Measurements from ENCODE around the gene EIF3L. TPM values are rescaled to one million over a fixed set of nuclear protein-coding genes. Genes with fewer than 3 reads are reported as not detected.
"Not testable (repeated sequence)": the region's sequence is repeated elsewhere in the genome, so short reads cannot be mapped to it uniquely, and the experiment has no call there.

EIF3L gene
- 652 and 748 TPM in 2 replicates for total RNA-seq (2014; rRNA removed; shearing (Covaris generic))

GRCh38 chr22:37849089-37849751 lies at the start of gene EIF3L:
Gene EIF3L (plus strand): TSS chr22:37849419. CDS start chr22:37849450, 31 bp downstream.
- peak; percentile 97 for DNase-seq
- Histone ChIP-seq H3K4me3 (ENCODE audit: insufficient read depth, low read depth, low read length) (peak within 1 kb of the TSS; percentile 87), H3K27me3 (ENCODE audit: control insufficient read depth, insufficient read depth, low read length) (no peaks in the 10 kb centered on the region), H3K36me3 (replicated peaks; ENCODE audit: control insufficient read depth, insufficient read depth, low read length) (peaks cover 26% of the 10 kb centered on the region)

- DNase-seq; H3K36me3 ChIP-seq (replicated peaks; ENCODE audit: control insufficient read depth, insufficient read depth, low read length); H3K4me3 ChIP-seq (ENCODE audit: insufficient read depth, low read depth, low read length): not testable (repeated sequence)
- H3K27me3 ChIP-seq (ENCODE audit: control insufficient read depth, insufficient read depth, low read length): peaks cover 23% of the 10 kb centered on the region
Observed at GRCh38 chr22:37799979-37800378, 49.2 kb upstream of the EIF3L start.

- no peak for DNase-seq
- no peaks in the 10 kb centered on the region for H3K36me3 ChIP-seq (replicated peaks; ENCODE audit: control insufficient read depth, insufficient read depth, low read length)
- H3K4me3 ChIP-seq (ENCODE audit: insufficient read depth, low read depth, low read length): peak overlapping the region; percentile 67
- H3K27me3 ChIP-seq (ENCODE audit: control insufficient read depth, insufficient read depth, low read length): peaks cover 40% of the 10 kb centered on the region
Observed at GRCh38 chr22:37801946-37802309, 47.3 kb upstream of the EIF3L start.

GRCh38 chr22:37802310-37803194 lies 46.7 kb upstream of the EIF3L start:
- peak; percentile 95 for DNase-seq
- no peaks in the 10 kb centered on the region for H3K36me3 ChIP-seq (replicated peaks; ENCODE audit: control insufficient read depth, insufficient read depth, low read length)
- H3K27me3 ChIP-seq (ENCODE audit: control insufficient read depth, insufficient read depth, low read length): peaks cover 40% of the 10 kb centered on the region
- H3K4me3 ChIP-seq (ENCODE audit: insufficient read depth, low read depth, low read length): peak overlapping the region; percentile 67

- no peaks in the 10 kb centered on the region for H3K36me3 ChIP-seq (replicated peaks; ENCODE audit: control insufficient read depth, insufficient read depth, low read length)
- DNase-seq: peak; percentile 88
- H3K27me3 ChIP-seq (ENCODE audit: control insufficient read depth, insufficient read depth, low read length): peaks cover 43% of the 10 kb centered on the region
- H3K4me3 ChIP-seq (ENCODE audit: insufficient read depth, low read depth, low read length): peak overlapping the region; percentile 67
Observed at GRCh38 chr22:37803195-37803638, 46.0 kb upstream of the EIF3L start.

- H3K27me3 ChIP-seq (ENCODE audit: control insufficient read depth, insufficient read depth, low read length): peaks cover 45% of the 10 kb centered on the region
- peak; percentile 79 for DNase-seq
- peak overlapping the region; percentile 67 for H3K4me3 ChIP-seq (ENCODE audit: insufficient read depth, low read depth, low read length)
Observed at GRCh38 chr22:37803639-37804351, 45.4 kb upstream of the EIF3L start.

GRCh38 chr22:37804352-37804880 lies 44.8 kb upstream of the EIF3L start:
- Histone ChIP-seq H3K36me3 (replicated peaks; ENCODE audit: control insufficient read depth, insufficient read depth, low read length) (no peaks in the 10 kb centered on the region), H3K27me3 (ENCODE audit: control insufficient read depth, insufficient read depth, low read length) (peaks cover 48% of the 10 kb centered on the region), H3K4me3 (ENCODE audit: insufficient read depth, low read depth, low read length) (peak overlapping the region; percentile 67)
- DNase-seq: peak; percentile 82

More at GRCh38 chr22:37803639-37804351, 45.4 kb upstream of the EIF3L start:
- H3K36me3 ChIP-seq (replicated peaks; ENCODE audit: control insufficient read depth, insufficient read depth, low read length): no peaks in the 10 kb centered on the region

GRCh38 chr22:37804881-37805809 lies 44.1 kb upstream of the EIF3L start:
- Histone ChIP-seq H3K27me3 (ENCODE audit: control insufficient read depth, insufficient read depth, low read length) (peaks cover 48% of the 10 kb centered on the region), H3K4me3 (ENCODE audit: insufficient read depth, low read depth, low read length) (peak overlapping the region; percentile 67), H3K36me3 (replicated peaks; ENCODE audit: control insufficient read depth, insufficient read depth, low read length) (no peaks in the 10 kb centered on the region)
- DNase-seq: peak; percentile 93

GRCh38 chr22:37805810-37806277 lies 43.4 kb upstream of the EIF3L start:
- H3K27me3 ChIP-seq (ENCODE audit: control insufficient read depth, insufficient read depth, low read length): peaks cover 48% of the 10 kb centered on the region
- peak overlapping the region; percentile 67 for H3K4me3 ChIP-seq (ENCODE audit: insufficient read depth, low read depth, low read length)
- no peak for DNase-seq
- H3K36me3 ChIP-seq (replicated peaks; ENCODE audit: control insufficient read depth, insufficient read depth, low read length): no peaks in the 10 kb centered on the region

- H3K4me3 ChIP-seq (ENCODE audit: insufficient read depth, low read depth, low read length): peak overlapping the region; percentile 67
- peaks cover 48% of the 10 kb centered on the region for H3K27me3 ChIP-seq (ENCODE audit: control insufficient read depth, insufficient read depth, low read length)
- DNase-seq: peak; percentile 66
- no peaks in the 10 kb centered on the region for H3K36me3 ChIP-seq (replicated peaks; ENCODE audit: control insufficient read depth, insufficient read depth, low read length)
Observed at GRCh38 chr22:37806409-37807333, 42.5 kb upstream of the EIF3L start.

- peak; percentile 100 for DNase-seq
- Histone ChIP-seq H3K27me3 (ENCODE audit: control insufficient read depth, insufficient read depth, low read length) (peaks cover 46% of the 10 kb centered on the region), H3K4me3 (ENCODE audit: insufficient read depth, low read depth, low read length) (peak within 1 kb of the TSS; percentile 67), H3K36me3 (replicated peaks; ENCODE audit: control insufficient read depth, insufficient read depth, low read length) (no peaks in the 10 kb centered on the region)
Observed at GRCh38 chr22:37807410-37808293, 41.6 kb upstream of the EIF3L start, which contains the start of gene GCAT. Gene GCAT (plus strand): TSS chr22:37807934. CDS start chr22:37807968, 34 bp downstream.

GRCh38 chr22:37808294-37808657 lies 40.9 kb upstream of the EIF3L start:
- H3K4me3 ChIP-seq (ENCODE audit: insufficient read depth, low read depth, low read length): peak overlapping the region; percentile 67
- H3K27me3 ChIP-seq (ENCODE audit: control insufficient read depth, insufficient read depth, low read length): peaks cover 42% of the 10 kb centered on the region
- no peaks in the 10 kb centered on the region for H3K36me3 ChIP-seq (replicated peaks; ENCODE audit: control insufficient read depth, insufficient read depth, low read length)
- DNase-seq: no peak
